Neuron (in vitro differentiated cells): Measurements from ENCODE around the gene PAXX.
"Not testable (repeated sequence)": the region's sequence is repeated elsewhere in the genome, so short reads cannot be mapped to it uniquely, and the experiment has no call there.

ENCODE experiments used
- H2AFZ ChIP-seq: one replicate; pipeline ENCODE4 v1.6.1; 2013; ENCODE audit warnings: low read depth, mild to moderate bottlenecking, inconsistent platforms, low read length, moderate library complexity
- H3K27me3 ChIP-seq: one replicate; pipeline ENCODE4 v1.6.1; 2013; ENCODE audit warnings: low read length; ENCODE audit not compliant: insufficient read depth
- H3K36me3 ChIP-seq: one replicate; pipeline ENCODE4 v1.6.1; 2013; ENCODE audit warnings: low read length; ENCODE audit not compliant: insufficient read depth
- H3K4me1 ChIP-seq: one replicate; pipeline ENCODE4 v1.6.1; 2013; ENCODE audit warnings: low read length; ENCODE audit not compliant: insufficient read depth
- H3K4me3 ChIP-seq: 2 replicates; pipeline ENCODE4 v1.5.1; 2013; ENCODE audit warnings: mild to moderate bottlenecking, low read length, moderate library complexity
- H3K9me3 ChIP-seq: one replicate; pipeline ENCODE4 v1.6.1; 2013; ENCODE audit warnings: low read length

Gene PAXX

GRCh38 chr9:137029058-137029936 lies 37.1 kb downstream of the PAXX start:
- H3K4me1 ChIP-seq = peaks cover 30% of the 10 kb centered on the region
- H3K27me3 ChIP-seq = no peaks in the 10 kb centered on the region
- H2AFZ ChIP-seq = no peak overlapping the region
- no peaks in the 10 kb centered on the region for H3K9me3 ChIP-seq
- H3K4me3 ChIP-seq = peak overlapping the region; percentile 57
- no peaks in the 10 kb centered on the region for H3K36me3 ChIP-seq

DNA sequence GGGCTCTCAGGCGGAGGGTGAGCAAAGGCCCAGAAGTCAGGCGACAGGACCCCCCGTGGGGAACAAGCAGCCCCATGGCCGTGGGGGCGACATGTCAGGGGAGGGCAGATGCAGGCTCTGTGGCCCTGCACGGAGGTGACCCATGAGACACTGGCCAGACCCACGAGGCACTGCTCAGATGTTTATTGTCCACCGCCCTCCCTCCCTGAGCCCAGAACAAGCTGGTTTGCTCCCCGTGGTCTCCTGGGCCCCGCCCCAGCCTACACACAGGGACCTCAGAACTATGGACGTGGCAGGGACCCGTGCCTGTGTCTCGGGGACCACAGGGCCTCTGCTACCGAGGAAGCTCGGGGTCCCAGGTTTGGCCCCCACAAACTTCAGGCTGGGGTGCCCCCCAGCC lies 37.8 kb downstream of the PAXX start:
- Histone ChIP-seq H3K9me3 (no peaks in the 10 kb centered on the region), H3K4me3 (no peak overlapping the region), H3K4me1 (peaks cover 28% of the 10 kb centered on the region), H3K27me3 (no peaks in the 10 kb centered on the region), H3K36me3 (no peaks in the 10 kb centered on the region), H2AFZ (no peak overlapping the region)

GRCh38 chr9:137030538-137031527 lies 38.6 kb downstream of the PAXX start:
- no peak overlapping the region for H3K4me3 ChIP-seq
- H3K36me3 ChIP-seq = no peaks in the 10 kb centered on the region
- no peaks in the 10 kb centered on the region for H3K9me3 ChIP-seq
- H3K27me3 ChIP-seq = no peaks in the 10 kb centered on the region
- peaks cover 20% of the 10 kb centered on the region for H3K4me1 ChIP-seq
- H2AFZ ChIP-seq = no peak overlapping the region

DNA sequence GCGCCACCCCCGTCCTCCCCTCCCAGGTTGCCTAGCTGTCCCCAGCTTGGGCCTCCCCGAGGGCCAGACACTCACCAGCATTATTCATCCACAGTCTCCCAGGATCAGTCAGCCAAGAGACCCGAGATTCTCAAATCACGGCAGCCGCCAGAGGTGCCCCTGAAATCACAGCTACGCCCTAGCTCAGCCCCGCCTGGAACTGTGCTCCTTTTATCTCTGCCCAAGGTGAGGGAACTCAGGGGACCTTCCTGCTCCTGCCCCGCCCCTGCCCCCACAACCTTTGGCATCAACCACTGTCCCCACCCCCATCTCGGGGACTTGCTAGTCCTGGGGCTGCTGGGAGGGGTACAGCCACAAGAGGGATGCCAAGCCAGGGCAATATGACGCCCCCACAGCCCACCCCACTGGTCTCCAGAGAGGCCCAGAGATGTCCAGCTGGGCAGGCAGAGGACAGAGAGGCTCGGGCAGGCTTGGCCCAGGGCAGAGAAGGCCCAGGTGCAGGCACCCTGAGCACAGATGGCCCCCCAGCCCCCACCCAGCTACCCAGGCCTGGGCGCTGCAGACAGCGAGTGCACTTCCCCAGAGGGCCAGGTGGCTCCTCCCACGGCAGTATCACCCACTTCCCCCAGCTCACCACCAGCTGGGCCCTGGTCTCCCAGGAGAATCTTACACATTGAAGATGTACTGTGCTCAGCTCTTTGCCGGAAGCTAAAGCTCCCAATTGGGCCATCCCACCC lies 39.9 kb downstream of the PAXX start, which contains the start of gene FUT7:
TSS of gene FUT7 (minus strand) at position 185 of the 737 bp plus-strand sequence. CDS start at position 88, 97 bp downstream.
- Histone ChIP-seq H3K4me3 (no peak within 1 kb of the TSS), H2AFZ (no peak within 1 kb of the TSS), H3K9me3 (no peaks in the 10 kb centered on the region), H3K27me3 (no peaks in the 10 kb centered on the region), H3K36me3 (peaks cover 2% of the 10 kb centered on the region), H3K4me1 (peaks cover 8% of the 10 kb centered on the region)

DNA sequence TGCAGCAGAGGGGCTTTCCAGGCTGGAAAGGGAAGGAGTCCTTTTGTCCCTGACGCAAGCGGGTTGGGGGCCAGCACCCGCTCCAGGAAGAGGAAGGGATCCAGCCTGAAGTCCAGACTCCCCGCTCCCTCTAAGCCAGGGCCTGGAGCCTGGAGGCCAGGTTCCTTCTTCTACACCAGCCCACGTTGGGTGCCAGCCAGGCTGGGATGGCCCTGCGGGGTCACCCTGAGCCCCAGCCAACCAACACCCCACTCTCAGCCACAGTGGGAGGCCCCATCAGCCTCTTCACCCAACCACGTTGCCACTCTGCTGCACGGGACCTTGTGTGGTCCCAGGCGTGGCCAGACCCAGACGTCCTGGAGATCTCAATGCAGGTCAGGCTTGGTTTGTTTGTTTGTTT lies 40.6 kb downstream of the PAXX start:
- Histone ChIP-seq H3K27me3 (no peaks in the 10 kb centered on the region), H3K4me3 (no peak overlapping the region), H3K9me3 (no peaks in the 10 kb centered on the region), H3K36me3 (peaks cover 6% of the 10 kb centered on the region), H3K4me1 (peaks cover 2% of the 10 kb centered on the region), H2AFZ (no peak overlapping the region)

DNA sequence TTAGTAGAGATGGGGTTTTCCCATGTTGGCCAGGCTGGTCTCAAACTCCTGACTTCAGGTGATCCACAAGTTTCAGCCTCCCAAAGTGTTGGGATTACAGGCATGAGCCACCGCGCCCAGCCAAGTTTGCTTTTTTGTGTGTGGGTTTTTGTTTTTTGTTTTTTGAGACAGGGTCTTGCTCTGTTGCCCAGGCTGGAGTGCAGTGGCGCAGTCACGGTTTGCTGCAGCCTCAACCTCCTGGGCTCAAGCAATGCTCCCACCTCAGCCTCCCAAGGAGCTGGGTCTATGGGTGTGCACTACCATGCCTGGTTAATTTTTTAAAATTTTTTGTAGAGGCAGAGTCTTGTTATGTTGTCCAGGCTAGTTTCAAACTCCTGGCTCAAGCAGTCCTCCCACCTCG lies 41.3 kb downstream of the PAXX start:
- not testable (repeated sequence) for H2AFZ ChIP-seq, H3K9me3 ChIP-seq, H3K36me3 ChIP-seq, H3K4me3 ChIP-seq, H3K27me3 ChIP-seq, H3K4me1 ChIP-seq

DNA sequence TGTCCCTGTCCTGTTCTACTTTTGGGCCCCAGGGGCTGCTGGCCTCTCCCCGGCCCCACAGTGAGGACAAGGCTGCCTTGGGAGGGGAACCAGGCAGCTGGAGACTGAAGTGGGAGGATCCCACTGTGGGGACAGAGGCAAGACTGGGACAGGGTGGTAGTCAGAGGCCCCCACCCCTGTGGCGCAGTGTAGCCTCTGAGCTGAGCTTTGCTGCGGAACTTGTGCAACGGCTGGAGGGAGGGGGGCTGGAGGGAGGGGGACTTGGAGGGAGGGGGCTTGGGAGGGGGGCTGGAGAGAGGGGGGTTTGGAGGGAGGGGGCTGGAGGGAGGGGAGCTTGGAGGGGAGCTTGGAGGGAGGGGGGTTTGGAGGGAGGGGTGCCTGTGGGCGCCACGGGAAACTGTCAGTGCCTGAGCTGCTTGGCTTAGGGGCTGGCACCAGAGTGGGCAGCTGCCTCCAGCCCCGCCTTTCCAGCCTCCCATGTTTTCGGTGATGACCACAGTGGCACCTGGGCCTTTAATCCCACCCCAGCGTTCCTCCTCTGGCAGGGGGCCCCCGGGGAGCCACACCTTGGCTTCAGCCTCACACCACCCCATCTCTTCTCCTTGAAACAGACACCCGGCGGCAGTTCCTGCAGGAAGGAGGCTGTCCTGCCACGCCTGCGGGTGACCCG lies 42.0 kb downstream of the PAXX start:
- H2AFZ ChIP-seq = no peak overlapping the region
- no peaks in the 10 kb centered on the region for H3K27me3 ChIP-seq
- no peaks in the 10 kb centered on the region for H3K4me1 ChIP-seq
- H3K9me3 ChIP-seq = no peaks in the 10 kb centered on the region
- peaks cover 13% of the 10 kb centered on the region for H3K36me3 ChIP-seq
- H3K4me3 ChIP-seq = no peak overlapping the region

GRCh38 chr9:137034709-137035506 lies 42.7 kb downstream of the PAXX start:
- no peak overlapping the region for H2AFZ ChIP-seq
- H3K9me3 ChIP-seq = no peaks in the 10 kb centered on the region
- H3K36me3 ChIP-seq = peaks cover 20% of the 10 kb centered on the region
- no peak overlapping the region for H3K4me3 ChIP-seq
- H3K27me3 ChIP-seq = no peaks in the 10 kb centered on the region
- H3K4me1 ChIP-seq = no peaks in the 10 kb centered on the region

GRCh38 chr9:137035507-137035834 lies 43.2 kb downstream of the PAXX start:
- H2AFZ ChIP-seq = no peak overlapping the region
- no peaks in the 10 kb centered on the region for H3K9me3 ChIP-seq
- no peak overlapping the region for H3K4me3 ChIP-seq
- H3K36me3 ChIP-seq = peaks cover 22% of the 10 kb centered on the region
- no peaks in the 10 kb centered on the region for H3K27me3 ChIP-seq
- peaks cover 2% of the 10 kb centered on the region for H3K4me1 ChIP-seq

- H3K4me1 ChIP-seq = peaks cover 7% of the 10 kb centered on the region
Observed at GRCh38 chr9:137035937-137036336, 43.7 kb downstream of the PAXX start.

GRCh38 chr9:137037035-137037434 lies 44.8 kb downstream of the PAXX start:
- Histone ChIP-seq H3K27me3 (no peaks in the 10 kb centered on the region), H3K4me1 (peaks cover 17% of the 10 kb centered on the region), H3K36me3 (peaks cover 22% of the 10 kb centered on the region), H3K4me3 (no peak overlapping the region), H2AFZ (no peak overlapping the region), H3K9me3 (no peaks in the 10 kb centered on the region)

More at GRCh38 chr9:137035937-137036336, 43.7 kb downstream of the PAXX start:
- Histone ChIP-seq H3K27me3 (no peaks in the 10 kb centered on the region), H3K4me3 (no peak overlapping the region), H3K9me3 (no peaks in the 10 kb centered on the region), H3K36me3 (peaks cover 22% of the 10 kb centered on the region), H2AFZ (no peak overlapping the region)

- no peak overlapping the region for H2AFZ ChIP-seq
- peaks cover 17% of the 10 kb centered on the region for H3K4me1 ChIP-seq
Observed at GRCh38 chr9:137037483-137037882, 45.3 kb downstream of the PAXX start.

More at GRCh38 chr9:137037483-137037882, 45.3 kb downstream of the PAXX start:
- Histone ChIP-seq H3K36me3 (peaks cover 22% of the 10 kb centered on the region), H3K9me3 (no peaks in the 10 kb centered on the region), H3K27me3 (no peaks in the 10 kb centered on the region), H3K4me3 (no peak overlapping the region)
